ENCODE results near the gene POLR1D.

GRCh38 chr13:27661017-27661416 lies 39.3 kb downstream of the POLR1D start:
- TF ChIP-seq POLR2A (IDR thresholded peaks at IDR 0.05; ENCODE audit: low read length) (no peak), GATA1 (IDR thresholded peaks at IDR 0.05; ENCODE audit: low read depth, low read length) (no peak)
